HG03025 (cell line): ENCODE measurements around the gene CTDP1.

Source experiments
- ATAC-seq: cut with Tn5 transposase; IDR thresholded peaks from one replicate; pipeline ENCODE4 v1.9.1; 2021; ENCODE audit warnings: mild to moderate bottlenecking, moderate library complexity; ENCODE audit not compliant: unreplicated experiment, low FRiP score

CTDP1 gene

DNA sequence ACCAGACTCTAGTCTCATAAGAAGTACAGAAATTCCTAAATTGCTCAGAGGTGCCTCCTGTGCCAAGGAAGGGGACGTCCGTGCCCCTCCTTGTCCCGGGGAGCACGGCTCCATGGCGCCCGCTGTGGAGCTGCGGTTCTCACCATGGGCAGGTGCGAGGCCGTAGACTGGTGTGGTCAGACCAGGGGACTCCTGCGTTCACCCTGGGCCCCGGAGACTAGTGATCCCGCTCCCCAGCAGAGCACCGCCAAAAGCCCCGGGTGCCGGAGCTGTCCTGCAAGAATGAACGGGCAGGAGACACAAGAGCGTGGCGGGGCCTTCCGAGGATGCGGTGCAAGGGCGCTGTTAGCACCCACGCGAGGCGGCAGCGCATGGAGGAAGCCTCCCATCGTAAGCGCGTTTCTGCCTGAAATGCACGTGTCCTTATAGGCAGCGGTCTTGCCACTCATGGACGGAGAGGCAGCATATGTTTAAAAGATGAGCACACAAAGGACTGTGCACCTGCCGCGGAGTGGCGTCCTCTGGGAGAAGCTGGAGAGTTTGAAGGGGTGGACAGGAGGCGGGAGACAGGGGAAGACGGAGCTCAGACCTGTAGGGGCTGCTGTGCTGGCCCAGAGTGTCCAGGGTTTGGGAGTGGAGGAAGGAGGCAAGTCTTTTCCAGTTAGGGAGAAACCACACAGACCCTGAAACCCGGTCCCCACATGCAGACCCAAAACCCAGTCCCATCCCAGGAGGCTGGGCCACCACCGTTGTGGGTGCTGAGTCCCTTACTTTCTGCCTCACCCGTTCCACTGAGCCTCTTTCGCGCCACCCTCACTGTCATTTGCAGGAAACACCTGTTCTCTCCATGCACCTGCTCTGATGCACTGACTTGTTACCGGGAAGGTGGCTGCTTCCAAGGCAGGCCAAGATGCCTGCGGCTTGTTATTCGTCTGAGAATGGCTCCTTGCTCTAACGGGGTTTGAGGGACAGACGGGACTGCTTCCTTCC lies 110.6 kb downstream of the CTDP1 start:
- ATAC-seq: no peak

DNA sequence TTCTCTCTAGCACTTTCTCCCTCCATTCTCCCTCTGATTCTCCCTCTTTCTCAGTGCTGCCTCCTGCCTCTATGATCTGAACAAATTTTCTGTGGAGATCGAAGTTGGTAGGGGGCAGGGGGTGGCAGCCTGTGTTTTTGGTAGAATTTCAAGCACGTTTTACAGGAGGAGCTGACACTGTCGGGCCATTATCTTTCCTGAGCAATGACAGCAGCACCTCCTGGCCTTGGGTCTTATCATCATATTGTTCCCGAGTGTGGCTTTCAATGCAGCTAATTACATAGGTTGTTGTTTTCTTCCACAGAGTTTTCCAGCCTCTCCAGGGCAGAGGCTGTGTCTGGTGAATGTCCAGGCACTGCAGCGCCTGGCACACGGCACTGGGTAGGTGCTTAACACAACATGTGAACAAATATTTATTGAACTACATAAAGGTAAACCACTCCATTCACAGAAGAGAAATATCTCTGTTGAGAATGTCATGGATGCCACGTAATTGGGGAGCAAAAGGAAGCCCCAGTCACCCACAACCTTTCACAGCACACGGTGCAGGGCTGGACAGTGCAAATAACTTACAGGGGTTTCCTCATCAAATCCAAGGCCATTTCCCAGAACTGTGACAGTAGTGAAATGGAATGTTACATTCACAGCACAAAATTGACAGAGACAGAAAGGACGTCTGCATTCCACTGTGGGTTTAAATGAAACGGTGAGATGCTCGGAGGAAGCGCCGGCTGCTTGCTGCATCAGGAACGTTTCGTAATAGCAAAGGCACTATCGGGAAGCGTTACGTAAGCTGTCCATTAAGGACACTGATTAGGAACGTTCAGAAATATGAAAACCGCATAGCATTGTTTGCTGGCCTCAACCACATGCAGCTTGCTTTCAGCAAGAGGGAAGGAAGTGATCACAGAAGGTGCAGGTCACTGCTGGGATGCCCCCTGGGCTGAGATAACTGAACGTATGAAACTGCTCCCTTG lies 111.7 kb downstream of the CTDP1 start:
- no peak for ATAC-seq

DNA sequence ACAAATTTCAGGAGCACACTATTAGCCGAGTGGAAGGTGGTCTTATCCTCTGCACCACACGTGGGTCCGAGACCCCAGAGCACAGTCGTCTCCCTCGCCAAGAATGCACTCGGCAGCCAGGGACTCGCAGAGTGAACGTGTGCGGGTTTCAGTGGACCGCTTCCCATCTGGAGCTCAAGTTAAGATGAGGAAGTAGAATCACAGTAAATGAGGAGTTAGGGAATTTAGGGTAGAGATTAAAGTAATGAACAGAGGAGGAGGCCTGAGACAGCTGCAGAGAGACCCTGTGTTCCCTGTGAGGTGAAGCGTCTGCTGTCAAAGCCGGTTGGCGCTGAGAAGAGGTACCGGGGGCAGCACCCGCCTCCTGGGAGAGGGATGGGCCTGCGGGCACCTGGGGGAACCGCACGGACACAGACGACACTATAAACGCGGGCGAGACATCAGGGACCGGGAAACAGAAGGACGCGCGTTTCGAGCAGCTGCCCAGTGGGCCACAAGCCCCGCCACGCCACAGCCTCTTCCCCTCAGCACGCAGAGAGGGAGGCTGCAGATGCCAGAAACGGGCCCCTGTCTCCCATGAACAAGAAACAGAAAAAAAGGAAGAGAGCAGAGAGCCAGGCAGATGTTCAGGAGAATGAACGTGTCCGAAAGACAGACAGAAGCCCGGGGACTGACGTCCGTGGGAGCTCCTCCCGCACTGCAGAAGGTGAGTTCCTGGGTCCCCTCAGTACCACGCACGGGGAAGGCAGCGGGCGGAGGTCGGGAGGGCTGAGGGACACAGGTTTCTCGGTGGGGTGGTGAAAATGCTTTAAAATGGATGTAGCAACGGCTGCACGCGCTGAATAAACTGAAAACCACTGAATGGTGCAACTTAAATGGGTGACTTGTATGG lies 112.7 kb downstream of the CTDP1 start:
- no peak for ATAC-seq

DNA sequence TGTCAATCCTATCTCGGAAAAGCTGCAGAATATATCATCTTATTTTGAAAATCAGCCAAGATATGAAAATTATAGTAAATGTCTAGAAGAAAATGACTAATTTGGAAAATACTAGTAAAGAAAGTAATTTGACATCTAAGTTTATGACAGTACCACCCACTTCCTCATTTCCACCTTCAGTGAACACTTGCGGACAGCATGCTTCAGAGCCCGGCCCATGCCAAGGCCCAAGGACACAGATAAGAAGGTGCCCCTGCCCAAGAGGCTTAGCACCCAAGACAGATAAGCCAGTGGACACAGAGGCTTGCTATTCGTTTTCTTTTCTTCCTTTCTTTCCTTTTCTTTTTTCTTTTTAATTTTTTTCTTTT lies 113.4 kb downstream of the CTDP1 start:
- ATAC-seq: no peak

DNA sequence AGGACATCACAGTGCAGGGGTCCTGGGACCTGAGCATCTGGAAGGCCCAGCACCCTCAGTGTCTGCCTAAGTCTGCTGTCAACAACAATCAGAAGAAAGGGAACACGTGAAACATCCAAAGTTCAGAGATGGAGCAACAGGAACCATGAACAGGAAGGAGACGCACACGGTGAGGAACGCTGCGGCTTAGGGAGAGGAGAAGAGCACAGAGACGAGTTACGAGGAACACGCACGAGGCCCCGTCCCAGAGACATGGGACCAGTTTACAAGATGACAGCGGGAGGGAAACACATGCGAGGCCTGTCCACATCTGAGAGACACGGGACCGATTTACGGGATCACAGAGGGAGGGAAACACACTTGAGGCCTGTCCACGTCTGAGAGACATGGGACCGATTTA lies 115.2 kb downstream of the CTDP1 start:
- no peak for ATAC-seq

DNA sequence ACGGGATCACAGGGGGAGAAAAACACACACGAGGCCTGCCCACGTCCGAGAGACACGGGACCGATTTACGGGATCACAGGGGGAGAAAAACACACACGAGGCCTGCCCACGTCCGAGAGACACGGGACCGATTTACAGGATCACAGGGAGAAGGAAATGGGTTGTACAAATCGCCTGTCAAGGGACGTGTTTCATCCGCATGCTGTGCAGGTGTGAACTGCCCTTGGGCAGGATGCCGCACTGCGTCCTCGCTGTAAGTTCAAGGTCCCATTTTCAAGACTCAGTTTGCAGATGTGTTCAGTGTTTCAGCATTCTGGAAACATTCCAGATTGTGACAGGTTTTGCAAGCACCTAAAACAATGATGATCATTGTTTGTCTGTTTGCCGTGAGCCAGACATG lies 115.8 kb downstream of the CTDP1 start:
- ATAC-seq: no peak

DNA sequence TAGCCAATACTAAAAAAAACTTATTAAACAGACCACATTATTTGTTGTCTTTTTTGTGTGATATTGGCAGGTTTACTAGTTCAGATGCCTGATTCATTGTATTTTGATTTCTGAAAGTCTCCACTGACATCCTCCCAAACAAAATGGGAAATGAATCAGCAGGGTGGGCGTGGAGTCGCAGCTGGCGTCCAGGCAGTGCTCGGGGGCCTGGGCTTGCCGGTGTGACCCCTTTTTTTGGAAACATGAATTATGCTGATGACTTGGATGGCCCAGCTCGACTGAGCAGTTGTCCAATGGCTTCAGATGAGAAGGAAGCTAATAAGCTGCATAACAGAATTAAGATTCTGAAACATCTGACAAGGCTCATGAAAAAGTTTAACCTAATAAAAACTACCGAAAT lies 116.4 kb downstream of the CTDP1 start:
- no peak for ATAC-seq

DNA sequence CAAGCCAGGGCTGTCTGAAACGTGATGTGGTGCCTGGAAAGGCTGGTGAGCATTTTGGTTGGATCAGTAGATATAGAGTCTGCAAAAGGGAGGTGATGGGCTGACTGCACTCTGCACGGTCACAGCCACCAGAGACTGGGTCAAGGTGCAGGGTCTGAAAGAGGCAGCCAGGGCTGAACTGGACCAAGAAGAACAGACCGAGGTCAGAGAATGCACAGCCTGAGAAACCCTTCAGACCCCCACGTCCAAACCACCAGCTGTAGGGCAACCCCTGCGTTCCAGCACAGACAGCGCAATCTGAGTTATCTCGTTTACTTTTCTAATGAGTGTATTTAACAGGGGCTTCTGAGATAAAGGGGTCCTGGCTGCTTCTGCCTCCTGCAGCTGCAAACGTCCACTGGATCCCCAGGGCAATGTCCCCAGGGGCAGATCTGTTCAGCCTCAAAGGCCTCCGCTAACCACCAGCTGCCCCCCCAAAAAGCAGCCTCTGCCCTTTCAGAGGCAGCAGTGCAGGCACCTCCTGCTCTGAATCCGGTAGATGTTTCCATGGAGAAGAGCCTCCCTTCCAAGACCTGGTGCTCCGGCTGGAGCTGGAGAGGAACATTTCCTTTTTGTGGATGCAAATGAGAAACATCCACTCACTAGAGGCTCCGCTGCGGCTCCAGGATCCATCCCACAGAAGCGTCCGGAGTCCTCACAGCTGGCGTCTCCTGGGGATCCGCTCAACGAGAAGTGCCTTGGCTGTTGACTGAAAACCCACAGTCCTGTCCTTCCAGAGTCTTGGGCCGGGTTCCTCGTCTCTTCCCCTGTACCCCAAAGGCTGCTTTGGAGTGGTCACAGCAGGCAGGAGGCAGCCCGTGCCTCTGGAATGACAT lies 117.2 kb downstream of the CTDP1 start:
- ATAC-seq: no peak

DNA sequence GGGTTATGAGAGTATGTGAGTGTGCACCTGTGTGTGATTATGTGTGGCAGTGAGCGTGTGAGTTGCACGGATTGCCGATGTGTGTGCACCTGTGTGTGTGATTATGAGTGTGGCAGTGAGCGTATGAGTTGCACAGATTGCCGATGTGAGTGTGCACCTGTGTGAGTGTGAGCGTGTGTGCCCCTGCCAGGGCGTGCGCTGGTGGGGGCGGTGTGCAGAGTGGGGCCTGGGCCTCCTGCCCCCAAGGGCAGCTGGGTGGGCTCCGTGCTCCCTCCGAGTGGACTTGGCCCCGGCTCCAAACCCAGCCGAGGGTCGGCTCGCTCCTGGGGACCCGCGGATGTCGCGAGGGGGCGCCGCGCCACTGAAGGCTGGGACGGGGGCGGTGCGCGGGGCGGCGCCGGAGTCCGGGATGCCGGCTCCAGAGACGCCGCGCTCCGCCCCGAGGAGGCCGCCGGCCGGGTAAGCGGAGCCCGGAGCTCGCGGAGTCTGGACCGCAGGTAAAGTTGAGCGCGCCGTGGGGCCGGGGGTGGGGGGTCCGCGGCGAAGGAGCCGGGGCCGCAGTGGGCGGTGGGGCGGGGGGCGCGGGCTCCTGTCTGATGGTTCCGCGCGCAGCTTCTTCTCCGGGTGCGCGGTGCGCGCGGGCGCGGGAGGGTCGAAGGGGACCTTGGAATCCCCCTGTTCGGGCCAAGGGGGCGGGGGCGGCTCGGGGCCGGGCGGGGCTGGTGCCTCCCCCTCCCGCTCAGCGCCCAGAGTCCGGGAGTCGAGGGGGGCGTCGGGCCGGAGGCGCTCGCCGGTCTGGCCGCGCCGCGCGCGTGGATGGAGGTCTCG lies 118.1 kb downstream of the CTDP1 start, which contains the start of gene KCNG2:
Gene KCNG2 (plus strand): TSS at position 421 of the 828 bp plus-strand sequence. CDS start 65,730 bp downstream, outside the sequence.
- ATAC-seq: no peak

DNA sequence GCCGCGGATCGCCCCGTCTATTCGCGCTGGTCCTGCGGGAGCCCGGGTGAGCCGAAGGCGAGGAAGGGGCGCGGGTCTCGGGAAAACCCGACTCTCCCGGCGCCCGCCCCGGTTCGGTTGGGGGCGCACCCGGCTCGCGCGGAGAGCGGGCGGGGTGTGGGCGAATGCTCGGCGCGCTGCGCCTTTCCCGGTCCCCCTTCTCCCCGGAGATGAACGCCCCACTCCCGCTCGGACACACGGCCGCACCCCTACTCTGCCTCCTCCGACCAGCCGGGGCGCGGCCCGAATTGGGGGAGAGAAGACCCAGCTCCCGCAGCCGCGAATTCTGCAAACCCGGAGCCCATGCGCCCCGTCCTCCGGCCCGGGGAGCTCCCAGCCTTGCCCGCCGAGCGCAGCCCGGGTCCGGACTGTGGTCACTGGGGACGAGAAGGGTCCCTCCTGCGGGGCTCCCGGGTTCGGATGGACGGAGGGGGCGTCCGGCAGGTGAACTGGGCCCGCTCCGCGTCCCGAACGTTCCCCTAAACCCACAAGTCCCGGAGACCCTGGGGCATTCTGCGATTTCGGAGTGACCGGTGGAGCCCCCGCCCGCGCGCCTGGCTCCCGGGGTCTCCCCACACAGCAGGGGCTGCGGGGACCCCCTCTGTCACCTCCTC lies 118.9 kb downstream of the CTDP1 start:
- ATAC-seq: no peak

DNA sequence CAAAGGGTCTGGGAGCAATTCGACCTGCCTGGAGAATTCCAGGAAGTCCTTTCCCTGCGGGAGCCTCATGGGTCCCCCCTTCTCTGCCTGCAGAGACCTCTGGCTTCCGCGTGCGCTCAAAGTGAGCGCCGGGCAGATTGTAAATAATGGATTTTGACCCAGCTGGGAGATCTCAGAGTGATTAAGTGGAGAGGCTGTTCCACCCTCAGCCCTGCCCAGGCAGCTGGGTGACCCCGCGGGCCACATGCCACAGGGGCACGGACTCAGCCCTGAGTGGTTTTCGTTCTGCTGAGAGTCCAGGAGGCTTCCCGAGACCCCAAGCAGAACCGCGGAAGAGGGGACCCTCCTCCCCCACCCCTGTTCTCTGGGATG lies 119.4 kb downstream of the CTDP1 start:
- no peak for ATAC-seq

DNA sequence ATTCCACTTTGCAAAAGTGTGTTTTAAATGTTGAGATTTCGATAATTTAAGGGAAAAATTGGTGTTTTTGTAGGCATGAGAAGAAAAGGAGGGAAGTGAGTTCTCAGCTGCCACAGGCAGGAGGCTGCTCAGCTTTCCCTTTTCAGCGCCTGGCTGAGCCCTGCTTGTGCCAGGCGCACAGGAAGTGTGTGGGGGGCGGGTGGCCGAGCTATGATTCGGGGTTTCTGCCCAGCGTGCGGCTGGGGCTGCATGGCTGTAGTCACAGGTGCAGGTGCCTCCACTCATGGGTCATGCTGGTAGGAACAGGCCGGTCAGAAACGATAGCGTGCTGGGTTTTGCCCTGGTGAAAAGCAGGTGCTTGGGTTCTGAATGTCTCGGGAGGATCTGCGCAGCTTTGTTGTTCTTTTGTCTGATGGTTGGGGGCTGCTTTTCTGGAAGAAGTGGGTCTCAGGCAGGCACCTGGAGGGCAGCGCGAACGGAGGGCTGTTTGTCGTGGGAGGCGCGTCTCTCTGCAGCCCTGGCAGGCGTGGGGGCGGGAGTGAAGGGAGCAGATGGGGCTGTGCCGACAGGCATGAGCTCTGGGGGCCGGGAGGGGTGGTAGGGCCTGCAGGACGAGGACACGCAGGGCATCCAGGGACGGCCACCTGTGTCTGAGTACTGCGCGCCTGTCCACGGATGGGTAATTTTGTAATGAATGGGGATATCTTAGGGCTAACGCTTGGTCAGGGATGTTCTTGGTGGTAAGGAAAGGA lies 120.2 kb downstream of the CTDP1 start:
- ATAC-seq: no peak

DNA sequence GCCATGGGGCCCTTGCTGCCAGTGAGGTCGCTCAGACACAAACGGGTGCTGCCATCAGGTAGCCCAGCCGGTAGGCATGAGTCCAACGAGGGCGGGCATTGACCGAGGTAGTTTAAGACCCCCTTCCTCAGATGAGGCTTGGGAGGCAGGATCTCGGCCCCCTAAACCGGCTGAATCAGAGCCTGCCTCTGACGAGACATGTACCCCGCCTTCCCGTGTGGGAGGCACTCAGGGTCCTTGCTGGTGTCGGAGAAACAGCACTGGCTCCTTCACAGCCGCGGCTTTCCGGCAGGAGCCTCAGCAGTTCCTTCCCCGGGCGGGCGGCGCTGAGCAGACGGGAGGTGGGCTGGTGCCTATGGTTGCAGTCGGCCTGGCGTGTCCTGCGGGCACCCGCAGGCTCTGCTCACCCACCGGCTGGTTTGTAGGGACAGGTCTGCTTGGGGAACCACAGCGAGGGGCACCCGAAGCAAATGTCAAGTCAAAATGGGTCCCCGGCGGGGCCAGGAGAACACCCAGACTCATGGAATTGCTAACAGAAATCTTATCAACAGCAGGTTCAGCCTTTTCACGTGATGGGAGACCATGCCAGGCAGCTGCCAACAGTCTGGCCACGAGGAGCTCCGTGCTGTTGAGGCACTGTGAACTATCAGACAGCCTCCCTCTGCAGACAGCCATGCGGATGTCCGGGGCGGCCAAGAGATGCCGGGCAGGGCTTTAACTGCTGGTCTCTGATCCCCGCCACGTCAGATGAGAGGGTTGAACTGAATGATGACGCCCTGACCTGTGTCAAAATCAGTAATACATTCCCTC lies 121.0 kb downstream of the CTDP1 start:
- no peak for ATAC-seq

DNA sequence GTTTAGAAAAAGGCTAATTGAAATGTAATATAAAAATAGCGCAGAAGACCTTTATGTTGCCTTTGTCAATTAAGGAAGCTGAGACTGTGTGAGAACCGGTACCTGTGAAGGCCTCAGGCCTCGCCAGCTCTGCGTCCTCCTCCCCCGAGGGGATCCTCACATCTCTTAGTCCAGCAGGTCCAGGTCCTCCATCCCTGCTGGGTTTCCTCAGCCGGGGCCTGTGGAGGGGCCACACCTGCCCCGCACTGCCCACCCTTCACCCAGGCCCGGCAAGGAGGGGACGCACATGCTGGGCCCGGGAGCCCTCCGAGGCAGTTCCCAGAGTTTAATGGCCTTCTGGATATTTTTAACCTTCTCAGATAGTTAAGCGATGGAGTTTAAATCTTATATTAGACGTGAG lies 121.6 kb downstream of the CTDP1 start:
- ATAC-seq: no peak

DNA sequence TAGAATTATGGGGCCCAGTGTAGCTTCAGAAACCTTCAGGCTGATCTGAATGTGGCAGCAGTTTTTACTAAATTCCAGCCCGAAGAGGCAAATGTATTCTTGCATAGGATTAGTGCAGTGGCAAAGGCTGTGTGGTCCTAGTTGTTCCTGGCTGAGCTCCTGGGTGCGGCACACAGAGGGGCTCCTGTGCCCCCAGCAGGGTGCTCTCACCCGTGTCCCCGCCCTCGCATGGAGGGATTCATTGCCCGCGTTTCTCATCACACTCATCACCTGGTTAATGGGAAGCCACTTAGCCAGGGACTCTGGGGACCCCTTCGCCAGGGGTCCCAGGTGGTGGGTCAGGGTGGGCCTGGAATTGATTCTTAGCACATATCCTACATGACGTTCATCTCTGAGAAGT lies 122.0 kb downstream of the CTDP1 start:
- no peak for ATAC-seq

DNA sequence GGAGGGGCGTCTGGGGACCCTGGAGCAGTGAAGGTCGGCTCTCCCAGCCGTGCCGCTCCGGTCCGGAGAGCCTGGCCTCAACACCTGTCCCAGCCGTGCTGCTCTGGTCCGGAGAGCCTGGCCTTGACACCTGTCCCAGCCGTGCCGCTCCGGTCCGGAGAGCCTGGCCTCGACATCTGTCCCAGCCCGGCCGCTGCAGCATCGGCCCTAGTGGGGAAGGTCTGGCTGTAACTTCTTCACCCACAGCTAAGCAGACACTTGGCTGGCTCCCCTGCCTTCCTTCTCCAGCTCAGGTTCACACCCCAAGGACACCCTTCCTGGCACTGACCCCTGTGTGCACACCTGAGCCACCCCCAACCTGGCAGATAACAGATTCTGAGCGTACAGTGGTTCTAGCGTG lies 122.7 kb downstream of the CTDP1 start:
- ATAC-seq: no peak
